Neural progenitor cell (in vitro differentiated cells): ENCODE measurements around the gene ZNRF4.

Experiments
- CTCF ChIP-seq: fragments of 200-600 bp; sonication (generic); IDR thresholded peaks from 2 replicates; pipeline ENCODE4 v1.5.1; 2017; ENCODE audit warnings: antibody characterized with exemption, mild to moderate bottlenecking
- EZH2 ChIP-seq: fragments of 200-600 bp; sonication (generic); IDR thresholded peaks from 2 replicates; pipeline ENCODE4 v1.6.1; 2017; ENCODE audit warnings: antibody characterized with exemption, mild to moderate bottlenecking, moderate library complexity

GRCh38 chr19:5487222-5487621, 32.0 kb downstream of the ZNRF4 start:
- TF ChIP-seq EZH2 (no peak), CTCF (no peak)
